ENCODE data around the gene TBX5. TPM values are rescaled to one million over a fixed set of nuclear protein-coding genes. Genes with fewer than 3 reads are reported as not detected.
"Not testable (repeated sequence)": the region's sequence is repeated elsewhere in the genome, so short reads cannot be mapped to it uniquely, and the experiment has no call there.

Gene TBX5
- total RNA-seq, 2 donors from 2014 or later = not detected

GRCh38 chr12:114368685-114369452 lies 37.1 kb downstream of the TBX5 start:
- H3K27ac Mint-ChIP-seq = no peak overlapping the region
- ATAC-seq (no peak), DNase-seq (ENCODE audit: low spot score in 2 of 2) (no peak)
- H3K36me3 Mint-ChIP-seq = no peaks in the 10 kb centered on the region
- H3K9me3 Mint-ChIP-seq = peaks cover 6 to 12% of the 10 kb centered on the region in 2 donors

GRCh38 chr12:114361992-114362391 lies 44.0 kb downstream of the TBX5 start:
- H3K36me3 Mint-ChIP-seq = peaks cover 0 to 8% of the 10 kb centered on the region in 2 donors
- H3K9me3 Mint-ChIP-seq = peaks cover 8 to 14% of the 10 kb centered on the region in 2 donors
- H3K27ac Mint-ChIP-seq = no peak overlapping the region
- DNase-seq (ENCODE audit: low spot score in 2 of 2) = no peak
- ATAC-seq = no peak

GRCh38 chr12:114361545-114361944 lies 44.4 kb downstream of the TBX5 start:
- no peak for ATAC-seq
- no peak for DNase-seq (ENCODE audit: low spot score in 2 of 2)
- peaks cover 0 to 8% of the 10 kb centered on the region in 2 donors for H3K36me3 Mint-ChIP-seq
- H3K9me3 Mint-ChIP-seq = peaks cover 5 to 11% of the 10 kb centered on the region in 2 donors
- no peak overlapping the region for H3K27ac Mint-ChIP-seq

- Mint-ChIP-seq H3K36me3 (peaks cover 0 to 10% of the 10 kb centered on the region in 2 donors), H3K27ac (no peak overlapping the region), H3K9me3 (peaks cover 5 to 11% of the 10 kb centered on the region in 2 donors)
- DNase-seq (ENCODE audit: low spot score in 2 of 2) (no peak), ATAC-seq (no peak)
Measured at GRCh38 chr12:114360485-114360884, 45.5 kb downstream of the TBX5 start.

GRCh38 chr12:114355389-114356088 lies 50.4 kb downstream of the TBX5 start:
- DNase-seq (ENCODE audit: low spot score in 2 of 2) (no peak), ATAC-seq (no peak)
- H3K27ac Mint-ChIP-seq = no peak overlapping the region
- peaks cover 0 to 12% of the 10 kb centered on the region in 2 donors for H3K36me3 Mint-ChIP-seq
- peaks cover 4 to 10% of the 10 kb centered on the region in 2 donors for H3K9me3 Mint-ChIP-seq

- not testable (repeated sequence) for DNase-seq (ENCODE audit: low spot score in 2 of 2); H3K27ac Mint-ChIP-seq; ATAC-seq; H3K9me3 Mint-ChIP-seq; H3K36me3 Mint-ChIP-seq
Measured at GRCh38 chr12:114349239-114349638, 56.7 kb downstream of the TBX5 start.

GRCh38 chr12:114347861-114348260 lies 58.1 kb downstream of the TBX5 start:
- Mint-ChIP-seq H3K36me3 (no peaks in the 10 kb centered on the region), H3K27ac (no peak overlapping the region)

GRCh38 chr12:114344831-114345230 lies 61.1 kb downstream of the TBX5 start:
- H3K27ac Mint-ChIP-seq = no peak overlapping the region
- no peaks in the 10 kb centered on the region for H3K36me3 Mint-ChIP-seq
- no peak for ATAC-seq
- no peak for DNase-seq (ENCODE audit: low spot score in 2 of 2)
- H3K9me3 Mint-ChIP-seq = peaks cover 0 to 6% of the 10 kb centered on the region in 2 donors

More at GRCh38 chr12:114347861-114348260, 58.1 kb downstream of the TBX5 start:
- DNase-seq (ENCODE audit: low spot score in 2 of 2) = no peak
- peaks cover 0 to 6% of the 10 kb centered on the region in 2 donors for H3K9me3 Mint-ChIP-seq
- no peak for ATAC-seq

GRCh38 chr12:114344303-114344663 lies 61.7 kb downstream of the TBX5 start:
- DNase-seq (ENCODE audit: low spot score in 2 of 2) (no peak), ATAC-seq (no peak)
- Mint-ChIP-seq H3K9me3 (peaks cover 0 to 6% of the 10 kb centered on the region in 2 donors), H3K36me3 (no peaks in the 10 kb centered on the region), H3K27ac (no peak overlapping the region)

- Mint-ChIP-seq H3K36me3 (no peaks in the 10 kb centered on the region), H3K27ac (no peak overlapping the region), H3K9me3 (peaks cover 0 to 6% of the 10 kb centered on the region in 2 donors)
- no peak for ATAC-seq
- no peak for DNase-seq (ENCODE audit: low spot score in 2 of 2)
Measured at GRCh38 chr12:114343585-114344302, 62.2 kb downstream of the TBX5 start.

GRCh38 chr12:114342656-114343055 lies 63.3 kb downstream of the TBX5 start:
- Mint-ChIP-seq H3K9me3 (peaks cover 6 to 7% of the 10 kb centered on the region in 2 donors), H3K36me3 (peaks cover 0 to 6% of the 10 kb centered on the region in 2 donors), H3K27ac (no peak overlapping the region)
- ATAC-seq = no peak
- no peak for DNase-seq (ENCODE audit: low spot score in 2 of 2)

GRCh38 chr12:114341635-114342034 lies 64.3 kb downstream of the TBX5 start:
- DNase-seq (ENCODE audit: low spot score in 2 of 2) (no peak), ATAC-seq (no peak)
- Mint-ChIP-seq H3K36me3 (peaks cover 0 to 8% of the 10 kb centered on the region in 2 donors), H3K9me3 (peaks cover 7 to 9% of the 10 kb centered on the region in 2 donors), H3K27ac (no peak overlapping the region)

- peaks cover 0 to 8% of the 10 kb centered on the region in 2 donors for H3K36me3 Mint-ChIP-seq
- ATAC-seq (no peak), DNase-seq (ENCODE audit: low spot score in 2 of 2) (no peak)
- no peak overlapping the region for H3K27ac Mint-ChIP-seq
- H3K9me3 Mint-ChIP-seq = peaks cover 9 to 10% of the 10 kb centered on the region in 2 donors
Measured at GRCh38 chr12:114340231-114340630, 65.7 kb downstream of the TBX5 start.

GRCh38 chr12:114339626-114340025 lies 66.3 kb downstream of the TBX5 start:
- DNase-seq (ENCODE audit: low spot score in 2 of 2) = no peak
- Mint-ChIP-seq H3K36me3 (peaks cover 0 to 8% of the 10 kb centered on the region in 2 donors), H3K9me3 (peaks cover 9 to 14% of the 10 kb centered on the region in 2 donors), H3K27ac (no peak overlapping the region)
- no peak for ATAC-seq

GRCh38 chr12:114335607-114336006 lies 70.3 kb downstream of the TBX5 start:
- H3K27ac Mint-ChIP-seq = no peak overlapping the region
- H3K36me3 Mint-ChIP-seq = peaks cover 0 to 10% of the 10 kb centered on the region in 2 donors
- DNase-seq (ENCODE audit: low spot score in 2 of 2) = no peak
- peaks cover 17 to 18% of the 10 kb centered on the region in 2 donors for H3K9me3 Mint-ChIP-seq
- no peak for ATAC-seq

GRCh38 chr12:114334395-114334794 lies 71.5 kb downstream of the TBX5 start:
- no peak for ATAC-seq
- DNase-seq (ENCODE audit: low spot score in 2 of 2) = no peak
- Mint-ChIP-seq H3K27ac (no peak overlapping the region), H3K9me3 (peaks cover 22 to 26% of the 10 kb centered on the region in 2 donors), H3K36me3 (peaks cover 0 to 15% of the 10 kb centered on the region in 2 donors)

GRCh38 chr12:114328292-114328691 lies 77.7 kb downstream of the TBX5 start:
- H3K9me3 Mint-ChIP-seq = peaks cover 25 to 28% of the 10 kb centered on the region in 2 donors
- peaks cover 0 to 6% of the 10 kb centered on the region in 2 donors for H3K36me3 Mint-ChIP-seq
- no peak for DNase-seq (ENCODE audit: low spot score in 2 of 2)
- H3K27ac Mint-ChIP-seq = no peak overlapping the region
- ATAC-seq = no peak
